NCI-H82 treated with DMSO at 0.1 percent for 48 hours (cell line): ENCODE results near the gene STAC3.

ENCODE experiments used
- DNase-seq: peaks from one replicate; lab custom pipeline; 2025; ENCODE audit not compliant: unreplicated experiment; lab: John Stamatoyannopoulos, UW

STAC3 gene

DNA sequence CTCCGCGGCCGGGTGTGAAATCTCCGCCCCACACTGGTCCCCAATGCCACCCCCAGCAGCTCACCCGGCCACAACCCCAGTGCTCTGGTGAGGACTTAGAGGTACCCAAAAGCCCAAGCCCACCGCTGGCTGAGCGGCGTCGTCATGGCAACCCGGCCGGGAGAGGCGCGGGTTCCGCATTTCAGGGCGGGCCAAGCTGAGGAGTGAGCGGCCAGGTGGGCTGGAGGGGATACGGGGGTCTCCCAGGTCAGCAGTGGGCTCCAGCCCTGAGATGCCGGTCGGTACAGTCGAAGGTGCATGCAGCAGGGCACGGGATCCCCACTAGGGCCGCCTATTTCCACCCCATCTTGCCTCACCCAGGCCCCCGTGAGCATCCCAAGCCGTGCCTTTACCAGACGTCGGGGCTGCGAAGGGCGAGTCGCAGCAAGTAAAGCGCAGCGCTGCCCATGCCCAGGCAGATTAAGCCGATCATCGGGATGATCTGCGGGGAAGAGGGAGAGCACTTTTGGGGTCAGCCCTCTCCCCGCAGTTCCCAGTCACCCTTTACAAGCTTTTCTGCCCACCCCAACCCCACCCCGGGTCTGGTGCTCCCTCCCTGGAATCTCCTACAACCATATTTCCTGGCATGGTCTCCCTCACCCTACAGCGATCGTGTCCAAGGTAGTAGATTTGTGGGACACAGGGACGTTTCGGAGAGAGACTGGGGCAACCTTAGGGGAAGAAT lies 14.6 kb downstream of the STAC3 start:
- no peak for DNase-seq

- DNase-seq = no peak
Observed at GRCh38 chr12:57235728-57236131, 15.3 kb downstream of the STAC3 start.

GRCh38 chr12:57235017-57235727 lies 15.8 kb downstream of the STAC3 start:
- no peak for DNase-seq

DNA sequence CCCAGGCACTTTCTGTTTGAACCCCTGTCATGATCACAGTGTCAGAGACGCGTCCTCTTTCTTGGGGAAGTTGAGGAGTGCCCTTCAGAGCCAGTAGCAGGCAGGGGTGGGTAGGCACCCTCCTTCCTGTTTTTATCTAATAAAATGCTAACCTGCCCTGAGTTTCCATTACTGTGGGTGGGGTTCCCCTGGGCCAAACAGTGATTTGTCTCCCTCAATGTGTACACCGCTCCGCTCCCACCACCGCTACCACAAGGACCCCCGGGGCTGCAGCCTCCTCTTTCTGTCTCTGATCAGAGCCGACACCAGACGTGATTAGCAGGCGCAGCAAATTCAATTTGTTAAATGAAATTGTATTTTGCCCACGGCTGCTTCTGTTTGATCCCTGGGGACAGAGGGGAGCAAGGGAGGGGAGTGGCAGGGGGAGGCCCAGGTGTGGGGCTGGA lies 16.4 kb downstream of the STAC3 start:
- DNase-seq = no peak

GRCh38 chr12:57234233-57234570 lies 16.8 kb downstream of the STAC3 start:
- no peak for DNase-seq

DNA sequence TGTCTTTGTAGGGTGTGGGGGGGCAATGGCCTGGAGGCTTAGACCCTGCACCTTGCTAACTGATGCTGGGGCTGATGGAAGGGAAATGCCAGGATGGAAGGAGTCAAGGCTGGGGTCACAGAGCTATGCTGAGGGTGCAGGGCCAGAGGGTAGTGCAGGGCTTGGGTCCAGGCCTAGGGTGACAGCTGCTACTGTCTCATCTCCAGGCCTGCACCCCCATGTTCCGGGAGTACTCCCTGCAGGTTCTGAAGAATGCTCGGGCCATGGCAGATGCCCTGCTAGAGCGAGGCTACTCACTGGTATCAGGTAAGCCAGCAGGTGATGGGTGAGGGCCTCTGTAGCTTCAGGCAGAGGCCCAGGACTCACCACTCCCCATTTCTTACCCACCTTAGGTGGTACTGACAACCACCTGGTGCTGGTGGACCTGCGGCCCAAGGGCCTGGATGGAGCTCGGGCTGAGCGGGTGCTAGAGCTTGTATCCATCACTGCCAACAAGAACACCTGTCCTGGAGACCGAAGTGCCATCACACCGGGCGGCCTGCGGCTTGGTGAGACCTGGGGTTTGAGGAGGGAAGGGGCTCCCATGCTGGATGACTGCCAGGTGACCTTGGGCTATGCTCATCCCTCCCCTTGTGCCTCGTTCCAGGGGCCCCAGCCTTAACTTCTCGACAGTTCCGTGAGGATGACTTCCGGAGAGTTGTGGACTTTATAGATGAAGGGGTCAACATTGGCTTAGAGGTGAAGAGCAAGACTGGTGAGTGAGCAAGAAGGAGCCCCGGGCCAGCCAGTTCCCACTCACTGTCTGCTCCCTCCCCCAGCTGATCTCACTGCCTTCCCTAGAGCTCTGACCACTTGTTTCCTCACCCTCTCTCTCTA lies 17.4 kb downstream of the STAC3 start:
- DNase-seq = no peak

DNA sequence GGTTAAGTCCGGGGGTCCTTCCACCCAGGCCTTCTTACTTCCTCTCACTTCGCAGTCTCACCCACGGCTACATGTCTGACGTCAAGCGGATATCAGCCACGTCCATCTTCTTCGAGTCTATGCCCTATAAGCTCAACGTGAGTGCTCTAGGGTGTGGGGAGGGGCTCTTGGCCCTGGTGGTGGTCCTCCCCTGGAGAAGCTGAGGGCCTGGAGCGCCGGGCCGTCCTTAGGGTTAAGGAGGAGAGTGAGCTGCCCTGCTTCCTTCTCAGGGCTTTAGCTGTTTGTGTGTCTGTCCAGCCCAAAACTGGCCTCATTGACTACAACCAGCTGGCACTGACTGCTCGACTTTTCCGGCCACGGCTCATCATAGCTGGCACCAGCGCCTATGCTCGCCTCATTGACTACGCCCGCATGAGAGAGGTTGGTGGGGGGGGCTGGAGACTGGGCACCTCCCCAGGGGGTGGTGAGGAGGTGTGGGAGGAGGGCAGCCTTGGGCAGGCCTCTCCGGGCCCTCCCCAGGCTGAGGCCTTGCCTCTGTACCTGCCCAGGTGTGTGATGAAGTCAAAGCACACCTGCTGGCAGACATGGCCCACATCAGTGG lies 18.7 kb downstream of the STAC3 start:
- DNase-seq = no peak

DNA sequence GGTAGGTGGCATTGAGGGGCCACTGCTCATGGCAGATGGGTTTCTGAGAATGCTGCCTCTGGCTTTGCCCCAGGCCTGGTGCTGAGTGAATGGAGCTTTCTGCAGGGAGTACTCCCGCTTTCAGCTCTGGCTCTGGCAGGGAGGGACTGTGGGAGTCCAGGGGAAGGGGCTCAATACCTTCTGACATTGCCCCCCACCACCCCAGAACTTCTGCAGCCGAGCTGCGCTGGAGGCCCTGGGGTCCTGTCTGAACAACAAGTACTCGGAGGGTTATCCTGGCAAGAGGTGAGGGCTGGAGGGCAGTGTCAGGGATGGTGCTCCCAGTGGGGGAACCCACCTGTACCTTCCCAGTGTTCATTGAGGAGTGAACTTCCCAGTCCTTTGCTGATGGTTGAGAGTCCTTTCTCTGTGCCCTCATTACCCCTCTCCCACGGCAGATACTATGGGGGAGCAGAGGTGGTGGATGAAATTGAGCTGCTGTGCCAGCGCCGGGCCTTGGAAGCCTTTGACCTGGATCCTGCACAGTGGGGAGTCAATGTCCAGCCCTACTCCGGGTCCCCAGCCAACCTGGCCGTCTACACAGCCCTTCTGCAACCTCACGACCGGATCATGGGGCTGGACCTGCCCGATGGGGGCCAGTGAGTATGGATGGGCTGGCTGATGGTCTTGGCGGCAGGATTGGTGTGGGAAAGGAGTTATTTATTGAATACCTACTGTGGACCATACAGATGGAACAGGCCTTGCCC lies 19.5 kb downstream of the STAC3 start:
- DNase-seq = no peak

DNA sequence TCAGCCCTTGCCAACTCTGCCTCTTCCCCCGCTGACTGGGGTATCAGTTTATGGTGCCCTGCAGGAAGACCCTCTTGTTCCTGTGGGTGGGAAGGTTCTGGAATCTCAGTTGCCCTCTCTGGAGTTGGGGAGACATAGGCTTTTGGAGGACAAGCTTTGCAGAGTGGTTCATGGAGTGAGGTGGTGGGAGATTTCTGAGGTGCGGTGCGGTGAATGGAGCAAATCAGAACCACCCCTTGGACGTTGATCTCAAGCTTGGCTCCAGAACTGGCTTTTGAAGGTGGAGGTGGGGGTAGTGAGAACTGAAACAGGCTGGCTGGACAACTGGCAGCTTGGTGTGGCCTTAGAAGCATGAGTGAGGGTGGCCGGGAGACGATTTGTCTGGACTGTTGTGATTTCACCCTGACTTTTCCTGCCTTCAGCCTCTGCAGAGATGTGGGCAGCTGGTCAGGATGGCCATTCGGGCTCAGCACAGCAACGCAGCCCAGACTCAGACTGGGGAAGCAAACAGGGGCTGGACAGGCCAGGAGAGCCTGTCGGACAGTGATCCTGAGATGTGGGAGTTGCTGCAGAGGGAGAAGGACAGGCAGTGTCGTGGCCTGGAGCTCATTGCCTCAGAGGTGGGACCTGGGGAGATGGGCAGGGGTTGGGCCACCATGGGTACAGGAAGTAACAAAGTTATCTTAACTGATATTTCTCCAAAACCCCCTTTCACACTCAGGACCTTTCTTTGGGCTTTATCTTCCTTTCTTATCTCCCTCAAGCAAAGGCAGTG lies 20.4 kb downstream of the STAC3 start:
- no peak for DNase-seq

DNA sequence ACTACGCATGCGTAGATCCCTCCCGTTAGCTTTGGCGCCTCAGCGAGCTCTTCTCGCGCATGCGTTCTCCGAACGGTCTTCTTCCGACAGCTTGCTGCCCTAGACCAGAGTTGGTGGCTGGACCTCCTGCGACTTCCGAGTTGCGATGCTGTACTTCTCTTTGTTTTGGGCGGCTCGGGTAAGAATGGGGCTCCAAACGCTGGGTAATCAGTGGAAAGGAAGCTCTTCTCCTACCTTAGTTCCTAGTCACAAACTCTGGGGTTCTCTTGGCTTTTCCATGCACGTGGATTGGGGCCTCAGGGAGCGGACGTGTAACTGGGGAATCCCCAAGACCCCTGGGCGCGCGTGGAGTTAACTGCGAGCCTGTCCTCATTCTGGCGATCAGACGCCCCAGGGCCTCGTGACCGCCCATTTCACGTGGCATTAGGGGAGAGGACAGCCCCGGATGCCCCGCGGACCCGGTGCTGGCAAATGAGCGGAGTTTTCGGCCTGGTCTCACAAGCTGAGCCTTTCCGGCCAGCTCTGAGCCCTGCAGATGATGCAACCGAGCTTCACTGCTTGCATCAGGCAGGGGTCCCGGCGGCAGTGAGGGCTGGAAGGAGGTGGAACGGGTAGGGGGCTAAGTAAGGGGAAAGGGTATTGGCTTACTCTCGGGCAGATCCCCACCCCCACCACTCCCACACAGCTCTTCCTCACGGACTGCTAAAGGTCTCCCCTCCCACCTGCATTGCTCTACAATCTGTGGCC lies 21.2 kb downstream of the STAC3 start, which contains the start of gene SHMT2:
Gene SHMT2, plus strand, starts transcription at position 78 of the 747 bp plus-strand sequence. Its CDS starts 68 bp downstream, at position 146.
- peak; percentile 95 for DNase-seq

DNA sequence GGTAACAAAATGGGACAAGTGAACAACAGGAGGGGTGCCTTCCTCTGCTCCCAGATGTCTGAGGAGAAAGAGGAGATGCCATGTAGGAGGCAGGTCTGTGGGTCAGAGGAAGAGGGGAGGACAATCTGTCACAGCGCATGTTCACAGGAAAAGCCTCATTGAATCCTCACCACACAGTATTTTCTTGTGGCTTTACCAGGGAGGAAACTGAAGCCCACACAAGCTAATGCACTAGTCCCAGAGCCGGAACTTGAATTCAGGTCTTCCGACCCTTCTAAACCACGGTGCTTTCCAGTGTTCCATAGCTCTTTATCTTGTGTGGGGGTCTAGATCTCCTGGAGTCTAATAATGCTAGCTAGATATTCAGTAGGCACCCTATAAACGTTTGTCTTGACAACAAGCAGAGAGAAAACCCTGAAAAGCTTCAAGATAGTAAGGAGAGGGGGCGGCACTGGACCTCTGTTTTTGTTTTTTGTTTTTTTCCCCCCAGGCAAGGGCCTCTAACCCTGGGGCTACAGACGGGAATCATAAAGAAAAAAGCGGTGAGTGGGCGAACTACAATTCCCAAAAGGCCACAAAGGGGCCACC lies 21.8 kb downstream of the STAC3 start:
- DNase-seq = no peak

- no peak for DNase-seq
Observed at GRCh38 chr12:57227315-57228115, 23.5 kb downstream of the STAC3 start.

DNA sequence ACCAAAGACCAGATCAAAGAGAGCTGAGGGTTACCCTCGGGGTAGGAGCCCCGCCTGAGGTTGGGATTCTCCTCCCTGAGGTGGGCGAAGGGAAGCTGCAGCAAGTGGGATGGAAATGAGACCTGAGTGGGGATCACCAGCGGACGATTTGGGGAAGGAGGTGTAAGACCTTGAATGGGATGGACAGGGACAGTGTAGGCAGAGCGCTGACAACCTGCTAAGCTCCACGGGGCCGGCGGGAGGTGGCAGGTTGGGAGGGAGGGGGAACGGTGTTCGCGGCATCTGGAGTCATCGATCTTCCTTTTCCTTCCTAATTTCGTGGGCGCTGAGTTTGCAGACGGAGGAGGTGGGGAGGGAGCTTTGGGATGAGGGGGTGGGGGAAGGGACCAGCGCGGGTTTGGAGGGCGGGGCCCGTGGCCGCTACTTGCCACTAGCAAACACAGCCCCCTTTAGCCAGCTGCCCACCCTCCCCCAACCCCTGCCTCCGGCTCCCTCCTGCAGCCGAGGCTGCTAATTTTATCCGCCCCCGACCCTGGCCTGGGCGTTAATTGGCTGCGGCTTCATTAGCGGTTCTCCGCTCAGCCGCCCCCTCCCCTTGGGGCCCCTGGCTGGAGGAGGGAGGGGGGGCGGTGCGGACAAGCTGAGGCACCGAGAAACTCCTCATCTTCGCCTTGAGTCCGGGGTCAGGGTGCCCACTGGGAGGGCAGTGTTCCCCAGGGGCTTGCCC lies 24.2 kb downstream of the STAC3 start:
- DNase-seq = peak; percentile 84

- DNase-seq = no peak
Observed at GRCh38 chr12:57225680-57226210, 25.2 kb downstream of the STAC3 start.

DNA sequence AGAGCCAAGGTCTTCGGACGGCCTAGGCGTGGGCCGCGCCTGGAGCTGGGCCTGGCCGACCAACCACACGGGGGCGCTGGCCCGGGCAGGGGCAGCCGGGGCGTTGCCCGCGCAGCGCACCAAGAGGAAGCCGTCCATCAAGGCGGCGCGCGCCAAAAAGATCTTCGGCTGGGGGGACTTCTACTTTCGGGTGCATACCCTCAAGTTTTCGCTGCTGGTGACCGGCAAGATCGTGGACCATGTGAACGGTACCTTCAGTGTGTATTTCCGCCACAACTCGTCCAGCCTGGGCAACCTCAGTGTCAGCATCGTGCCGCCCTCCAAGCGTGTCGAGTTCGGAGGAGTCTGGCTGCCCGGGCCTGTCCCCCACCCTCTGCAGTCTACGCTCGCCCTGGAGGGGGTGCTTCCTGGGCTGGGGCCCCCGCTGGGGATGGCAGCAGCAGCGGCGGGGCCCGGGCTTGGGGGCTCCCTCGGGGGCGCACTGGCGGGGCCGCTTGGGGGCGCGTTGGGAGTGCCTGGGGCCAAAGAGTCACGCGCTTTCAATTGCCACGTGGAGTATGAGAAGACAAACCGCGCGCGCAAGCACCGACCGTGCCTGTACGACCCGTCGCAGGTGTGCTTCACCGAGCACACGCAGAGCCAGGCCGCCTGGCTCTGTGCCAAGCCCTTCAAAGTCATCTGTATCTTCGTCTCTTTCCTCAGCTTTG lies 25.9 kb downstream of the STAC3 start:
- no peak for DNase-seq

DNA sequence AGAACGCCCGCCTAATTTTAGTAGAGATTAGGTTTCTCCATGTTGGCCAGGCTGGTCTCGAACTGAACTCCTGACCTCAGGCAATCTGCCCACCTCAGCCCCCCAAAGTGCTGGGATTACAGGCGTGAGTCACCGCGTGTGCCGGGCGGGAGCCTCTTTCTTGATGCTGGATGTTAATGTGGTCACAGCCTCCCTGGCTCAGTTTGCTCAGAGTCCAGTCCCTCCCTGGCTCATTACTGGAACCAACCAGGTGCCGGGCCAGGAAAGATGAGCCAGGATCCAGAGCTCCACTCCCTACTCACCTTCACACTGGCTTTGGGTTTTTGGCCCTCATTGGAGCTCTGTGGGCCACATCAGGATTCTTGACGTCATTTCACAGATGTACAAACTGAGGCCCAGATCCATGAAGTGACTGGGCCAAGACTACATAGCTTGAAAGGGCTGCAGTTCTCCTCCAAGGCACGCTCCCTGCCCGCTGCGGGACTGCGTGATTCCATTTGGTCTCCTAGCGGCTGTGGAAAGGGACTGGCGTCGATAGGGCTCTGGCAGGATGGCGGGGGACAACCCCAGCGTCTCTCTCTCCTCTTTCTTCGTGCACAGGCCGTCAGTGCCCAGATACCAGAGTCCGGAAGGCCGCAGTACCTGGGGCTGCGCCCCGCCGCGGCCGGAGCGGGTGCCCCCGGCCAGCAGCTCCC lies 26.6 kb downstream of the STAC3 start:
- DNase-seq = no peak
